ENCODE results near the gene TENM3. TPM values are rescaled to one million over a fixed set of nuclear protein-coding genes. Genes with fewer than 3 reads are reported as not detected.

Gene TENM3
- total RNA-seq, 2 experiments from 2014 or later = not detected

- no peaks in the 10 kb centered on the region for H4K20me1 ChIP-seq (ENCODE audit: insufficient read depth, low read length)
- CTCF ChIA-PET (ENCODE audit: unreplicated experiment) = no interaction called here
- H2AFZ ChIP-seq (ENCODE audit: low read length) = no peak overlapping the region
- POLR2A ChIA-PET = no interaction called here
- H3K9me3 ChIP-seq (ENCODE audit: low read length) = no peaks in the 10 kb centered on the region
- no peaks in the 10 kb centered on the region for H3K9me2 ChIP-seq (ENCODE audit: insufficient read depth, low read length)
- H3K4me1 ChIP-seq (ENCODE audit: insufficient read depth, low read length, poor library complexity, severe bottlenecking) = no peaks in the 10 kb centered on the region
- no peak for DNase-seq (ENCODE audit: low spot score)
- H3K36me3 ChIP-seq (ENCODE audit: insufficient read depth, low read length) = no peaks in the 10 kb centered on the region
- H3K4me2 ChIP-seq (ENCODE audit: low read length) = no peak overlapping the region
- no peak overlapping the region for H3K4me3 ChIP-seq (ENCODE audit: low read depth, low read length, poor library complexity, severe bottlenecking)
- TF ChIP-seq CTCF (conservative IDR thresholded peaks at IDR 0.05; ENCODE audit: low read length) (no peak), EZH2phosphoT487 (IDR thresholded peaks at IDR 0.05; ENCODE audit: borderline replicate concordance, low read depth, low read length) (no peak)
- no peak overlapping the region for H3K27ac ChIP-seq (ENCODE audit: low read depth, low read length, poor library complexity, severe bottlenecking)
- intact Hi-C loops (cut with micrococcal nuclease; ENCODE audit: unreplicated experiment) = no loop called here
- no peaks in the 10 kb centered on the region for H3K79me2 ChIP-seq (ENCODE audit: insufficient read depth, low read depth, low read length)
- BruUV-seq (replicated peaks) = no TSS peak
Measured at GRCh38 chr4:182447767-182448280, 204.6 kb downstream of the TENM3 start.

- DNase-seq (ENCODE audit: low spot score) = no peak
- Histone ChIP-seq H4K20me1 (ENCODE audit: insufficient read depth, low read length) (no peaks in the 10 kb centered on the region), H2AFZ (ENCODE audit: low read length) (no peak overlapping the region), H3K4me3 (ENCODE audit: low read depth, low read length, poor library complexity, severe bottlenecking) (no peak overlapping the region), H3K36me3 (ENCODE audit: insufficient read depth, low read length) (no peaks in the 10 kb centered on the region), H3K4me1 (ENCODE audit: insufficient read depth, low read length, poor library complexity, severe bottlenecking) (no peaks in the 10 kb centered on the region), H3K27ac (ENCODE audit: low read depth, low read length, poor library complexity, severe bottlenecking) (no peak overlapping the region), H3K79me2 (ENCODE audit: insufficient read depth, low read depth, low read length) (no peaks in the 10 kb centered on the region), H3K9me3 (ENCODE audit: low read length) (no peaks in the 10 kb centered on the region), H3K9me2 (ENCODE audit: insufficient read depth, low read length) (no peaks in the 10 kb centered on the region), H3K4me2 (ENCODE audit: low read length) (no peak overlapping the region)
- TF ChIP-seq EZH2phosphoT487 (IDR thresholded peaks at IDR 0.05; ENCODE audit: borderline replicate concordance, low read depth, low read length) = no peak
- no peak for TF ChIP-seq CTCF (conservative IDR thresholded peaks at IDR 0.05; ENCODE audit: low read length)
- intact Hi-C loops (cut with micrococcal nuclease; ENCODE audit: unreplicated experiment) = no loop called here
- ChIA-PET POLR2A (no interaction called here), CTCF (ENCODE audit: unreplicated experiment) (no interaction called here)
- BruUV-seq (replicated peaks) = no TSS peak
Measured at GRCh38 chr4:182448281-182449151, 205.3 kb downstream of the TENM3 start.

Measured in OCI-LY7 (cell line).